PC-3 (cell line): Measurements from ENCODE around the gene GNPTG.

Experiments
- CTCF ChIP-seq: fragments of 300-600 bp; sonication (generic); conservative IDR thresholded peaks from 2 replicates; pipeline ENCODE4 v1.5.1; 2017; ENCODE audit warnings: antibody characterized with exemption, low read depth, mild to moderate bottlenecking, low read length
- EZH2 ChIP-seq: fragments of 300-600 bp; sonication (generic); IDR thresholded peaks from one replicate; pipeline ENCODE4 v1.6.1; 2017; ENCODE audit warnings: antibody characterized with exemption, mild to moderate bottlenecking, low read length; ENCODE audit not compliant: unreplicated experiment
- EZH2phosphoT487 ChIP-seq: fragments of 300-600 bp; sonication (generic); IDR thresholded peaks from 2 replicates; pipeline ENCODE4 v1.6.1; 2018; ENCODE audit warnings: mild to moderate bottlenecking, antibody characterized with exemption, low read length, borderline replicate concordance

- TF ChIP-seq CTCF, result no peak
- no peak for TF ChIP-seq EZH2phosphoT487
- TF ChIP-seq EZH2, result no peak
Observed at GRCh38 chr16:1401758-1402154, 50.0 kb downstream of the GNPTG start.
